K562 (cell line): Measurements from ENCODE around the gene NEK5. TPM values are rescaled to one million over a fixed set of nuclear protein-coding genes. Genes with fewer than 3 reads are reported as not detected.

Experiments used
- CEBPB ChIP-seq: fragments of 450-650 bp; IDR thresholded peaks from 2 replicates; pipeline ENCODE4 v1.6.1; 2016; ENCODE audit warnings: missing genetic modification characterization, missing compliant biosample characterization
- DMBX1 ChIP-seq: fragments of 250-450 bp; sonication (Bioruptor Pico); IDR thresholded peaks from 2 replicates; pipeline ENCODE4 v1.8.0; 2022; ENCODE audit warnings: inconsistent platforms, mild to moderate bottlenecking, moderate library complexity, borderline replicate concordance
- E2F8 ChIP-seq: fragments of 450-650 bp; IDR thresholded peaks from 2 replicates; pipeline ENCODE4 v1.7.1; 2018; ENCODE audit warnings: mild to moderate bottlenecking, low read depth; ENCODE audit not compliant: partially characterized antibody
- KLF16 ChIP-seq: IDR thresholded peaks from 2 replicates; pipeline ENCODE4 v1.6.1; 2016; ENCODE audit warnings: antibody characterized with exemption
- MEIS2 ChIP-seq: fragments of 450-650 bp; IDR thresholded peaks from 2 replicates; pipeline ENCODE4 v1.6.1; 2014; ENCODE audit warnings: mild to moderate bottlenecking; ENCODE audit not compliant: partially characterized antibody
- MIER1 ChIP-seq: fragments of 450-650 bp; IDR thresholded peaks from 2 replicates; pipeline ENCODE4 v1.6.1; 2016; ENCODE audit warnings: antibody characterized with exemption, mild to moderate bottlenecking, low read depth
- RNF2 ChIP-seq: sonication (generic); IDR thresholded peaks from 2 replicates; pipeline ENCODE4 v1.6.1; 2016
- STAT6 ChIP-seq: sonication (generic); formaldehyde crosslinking; IDR thresholded peaks from 2 replicates; pipeline ENCODE4 v1.8.1; 2023; ENCODE audit warnings: mild to moderate bottlenecking, missing genetic modification reagents
- TCF3 ChIP-seq: sonication (generic); formaldehyde crosslinking; IDR thresholded peaks from 2 replicates; pipeline ENCODE4 v1.4.0; 2020; ENCODE audit warnings: mild to moderate bottlenecking, missing genetic modification reagents
- THAP12 ChIP-seq: fragments of 250-450 bp; sonication (Bioruptor Pico); IDR thresholded peaks from 2 replicates; pipeline ENCODE4 v1.9.0; 2021; ENCODE audit warnings: mild to moderate bottlenecking, inconsistent platforms
- WHSC1 ChIP-seq: IDR thresholded peaks from one replicate; pipeline ENCODE4 v1.6.1; 2012; ENCODE audit warnings: low read length, control low read depth, inconsistent platforms
- ZBTB11 ChIP-seq, 3 experiments: fragments of 200-800 bp in 1 of 3; fragments of 250-450 bp in 1 of 3; fragments of 450-650 bp in 1 of 3; sonication (Bioruptor Pico) in 1 of 3; sonication (Bioruptor generic) in 1 of 3; formaldehyde crosslinking in 1 of 3; IDR thresholded peaks; 2 replicates each; pipeline versions ENCODE4 v1.6.1 to v1.8.0; 2016 to 2022; ENCODE audit warnings: mild to moderate bottlenecking in 2 of 3, missing genetic modification characterization in 2 of 3, missing compliant biosample characterization in 1 of 3, moderate library complexity in 1 of 3
- ZKSCAN8 ChIP-seq: fragments of 200-800 bp; sonication (Bioruptor generic); IDR thresholded peaks from 2 replicates; pipeline ENCODE4 v1.6.1; 2016; ENCODE audit warnings: missing genetic modification characterization, missing compliant biosample characterization
- polyA plus RNA-seq, 8 experiments: library from polyadenylated mRNA; depleted of rRNA in 4 of 8; stranded (reverse) in 5 of 8; unstranded in 3 of 8; fragments of >200 nt; fragmentation: Nextera tagmentation in 2 of 8; fragmentation: Illumina TruSeq in 1 of 8; extraction: Ambion mirVana in 2 of 8; extraction: Trizol in 1 of 8; gene quantifications; 2 replicates each; pipeline versions ENCODE4 v1.2.1 to v1.2.3, GENCODE V29; 2011 to 2014; ENCODE audit warnings: inconsistent platforms in 1 of 8, missing spikeins in 1 of 8
- total RNA-seq, 7 experiments: library from RNA; depleted of rRNA in 6 of 7; stranded (reverse); fragments of >200 nt in 6 of 7; fragmentation: Illumina TruSeq in 2 of 7; extraction: Trizol in 2 of 7; gene quantifications; 2 replicates each; pipeline versions ENCODE4 v1.2.1 to v1.2.3, GENCODE V29; 2011 to 2021; ENCODE audit warnings: low replicate concordance in 1 of 7

NEK5 gene
- total and polyA plus RNA-seq, 9 of the 15 experiments (the other 6 are each of a cell fraction or from before 2014, with no cell fraction given) = 0.09 to 0.44 (median 0.33) TPM

GRCh38 chr13:52011632-52012511, 117.0 kb downstream of the NEK5 start, which contains the start of gene ALG11 (continued):
- TF ChIP-seq ZBTB11 (CRISPR knock-in tag; IDR thresholded peaks at IDR 0.05) = no peak; a peak in 1 of 6 replicates
- no peak for TF ChIP-seq ZKSCAN8
- TF ChIP-seq THAP12 (CRISPR knock-in tag) = peak; percentile 5; the same call in 1 of the 2 replicates
- TF ChIP-seq CEBPB (tag) = no peak
- TF ChIP-seq DMBX1 (CRISPR knock-in tag) = no peak
- TF ChIP-seq E2F8 = no peak
- TF ChIP-seq TCF3 (CRISPR knock-in tag) = 0 out of 2 replicates have a peak, but pooled peaks have one; percentile 6
- peak; percentile 79 for TF ChIP-seq MEIS2
- TF ChIP-seq KLF16 = no peak
- 0 out of 2 replicates have a peak, but pooled peaks have one; percentile 31 for TF ChIP-seq RNF2
- TF ChIP-seq STAT6 (CRISPR knock-in tag) = no peak
- TF ChIP-seq MIER1 = no peak
- no peak for TF ChIP-seq WHSC1
